Measurements from ENCODE around the gene DMXL2.

DMXL2 gene

GRCh38 chr15:51619331-51620035 is 3.1 kb downstream of the DMXL2 start:
- no peak for ATAC-seq
- TF ChIP-seq ZNF8 (CRISPR knock-in tag; IDR thresholded peaks at IDR 0.05) (no peak), PPARA (CRISPR knock-in tag; IDR thresholded peaks at IDR 0.05; ENCODE audit: borderline replicate concordance) (no peak), ZFP30 (CRISPR knock-in tag; IDR thresholded peaks at IDR 0.05) (no peak), ZC3H10 (CRISPR knock-in tag; IDR thresholded peaks at IDR 0.05) (no peak), TCF4 (CRISPR knock-in tag; IDR thresholded peaks at IDR 0.05; ENCODE audit: borderline replicate concordance) (no peak), GLIS3 (CRISPR knock-in tag; IDR thresholded peaks at IDR 0.05) (no peak), SNAI2 (CRISPR knock-in tag; IDR thresholded peaks at IDR 0.05) (no peak), POU6F1 (CRISPR knock-in tag; IDR thresholded peaks at IDR 0.05; ENCODE audit: borderline replicate concordance, low read depth) (no peak), CSDC2 (CRISPR knock-in tag; IDR thresholded peaks at IDR 0.05) (no peak), ZNF70 (CRISPR knock-in tag; IDR thresholded peaks at IDR 0.05) (no peak), PATZ1 (CRISPR knock-in tag; IDR thresholded peaks at IDR 0.05; ENCODE audit: borderline replicate concordance) (no peak), BACH2 (CRISPR knock-in tag; IDR thresholded peaks at IDR 0.05; ENCODE audit: borderline replicate concordance) (no peak), TOX (CRISPR knock-in tag; IDR thresholded peaks at IDR 0.05; ENCODE audit: borderline replicate concordance) (no peak), ISL1 (CRISPR knock-in tag; IDR thresholded peaks at IDR 0.05) (no peak), ESRRG (CRISPR knock-in tag; IDR thresholded peaks at IDR 0.05) (no peak)

- no peak for ATAC-seq
- TF ChIP-seq TCF4 (CRISPR knock-in tag; IDR thresholded peaks at IDR 0.05; ENCODE audit: borderline replicate concordance) (no peak), SNAI2 (CRISPR knock-in tag; IDR thresholded peaks at IDR 0.05) (no peak), GLIS3 (CRISPR knock-in tag; IDR thresholded peaks at IDR 0.05) (no peak), TSHZ2 (CRISPR knock-in tag; IDR thresholded peaks at IDR 0.05) (no peak), ARNTL (CRISPR knock-in tag; IDR thresholded peaks at IDR 0.05; ENCODE audit: borderline replicate concordance, low read depth) (no peak), BACH2 (CRISPR knock-in tag; IDR thresholded peaks at IDR 0.05; ENCODE audit: borderline replicate concordance) (no peak), POU6F1 (CRISPR knock-in tag; IDR thresholded peaks at IDR 0.05; ENCODE audit: borderline replicate concordance, low read depth) (no peak), ZNF565 (CRISPR knock-in tag; conservative IDR thresholded peaks at IDR 0.05; ENCODE audit: low read depth) (no peak), CSRNP3 (CRISPR knock-in tag; IDR thresholded peaks at IDR 0.05) (no peak), RARB (CRISPR knock-in tag; IDR thresholded peaks at IDR 0.05) (no peak), ZC3H10 (CRISPR knock-in tag; IDR thresholded peaks at IDR 0.05) (no peak), OSR1 (CRISPR knock-in tag; IDR thresholded peaks at IDR 0.05) (no peak)
Observed at GRCh38 chr15:51617886-51618285, 4.7 kb downstream of the DMXL2 start.

All from SK-N-SH treated with all-trans-retinoic acid at 6 μM for 48 hours (cell line).